AG09309 (cell line): ENCODE data around the gene PPAN.
A peak's percentile ranks its signal among the peaks of the same experiment; 100 is the strongest.

ENCODE experiments used
- DNase-seq: peaks from one replicate; pipeline ENCODE4 v3.0.0-alpha.2; 2010; ENCODE audit warnings: low read depth
- H3K4me3 ChIP-seq: 2 replicates; pipeline ENCODE4 v1.5.1; 2011; ENCODE audit warnings: mild to moderate bottlenecking, low read depth, low read length, moderate library complexity; ENCODE audit not compliant: control insufficient read depth
- CTCF ChIP-seq: IDR thresholded peaks from 2 replicates; pipeline ENCODE4 v1.5.1; 2011; ENCODE audit warnings: mild to moderate bottlenecking, low read depth, low read length, inconsistent platforms; ENCODE audit not compliant: insufficient read depth, control insufficient read depth; ENCODE audit errors: missing control alignments

PPAN gene

GRCh38 chr19:10086591-10087192, 19.5 kb upstream of the PPAN start:
- no peak for DNase-seq
- peak overlapping the region; percentile 100 for H3K4me3 ChIP-seq
- no peak for TF ChIP-seq CTCF

- no peak for DNase-seq
- H3K4me3 ChIP-seq = peak overlapping the region; percentile 100
- no peak for TF ChIP-seq CTCF
Observed at GRCh38 chr19:10087296-10088061, 18.7 kb upstream of the PPAN start.

GRCh38 chr19:10088949-10089554, 17.1 kb upstream of the PPAN start:
- DNase-seq = no peak
- TF ChIP-seq CTCF = no peak
- H3K4me3 ChIP-seq = no peak overlapping the region

- no peak for TF ChIP-seq CTCF
- H3K4me3 ChIP-seq = no peak overlapping the region
- DNase-seq = no peak
Observed at GRCh38 chr19:10089801-10090375, 16.3 kb upstream of the PPAN start.

GRCh38 chr19:10091370-10091687, 14.8 kb upstream of the PPAN start:
- no peak overlapping the region for H3K4me3 ChIP-seq
- DNase-seq = no peak
- TF ChIP-seq CTCF = no peak

- no peak for TF ChIP-seq CTCF
- no peak overlapping the region for H3K4me3 ChIP-seq
- DNase-seq = no peak
Observed at GRCh38 chr19:10091895-10092641, 14.1 kb upstream of the PPAN start.
